ENCODE data around the gene RSPH1.

The RSPH1 gene

GRCh38 chr21:42461881-42462877 lies 33.8 kb downstream of the RSPH1 start:
- DNase-seq: no peak

- no peak for DNase-seq
These were observed 34.9 kb downstream of the RSPH1 start for GRCh38 chr21:42461185-42461520.

- peak; percentile 53 for DNase-seq
These were observed 35.4 kb downstream of the RSPH1 start for GRCh38 chr21:42460391-42461184.

- DNase-seq: no peak
These were observed 36.3 kb downstream of the RSPH1 start for GRCh38 chr21:42459546-42460215.

GRCh38 chr21:42459082-42459460 lies 37.0 kb downstream of the RSPH1 start:
- DNase-seq: no peak

- no peak for DNase-seq
These were observed 39.6 kb downstream of the RSPH1 start for GRCh38 chr21:42456457-42456856.

- no peak for DNase-seq
These were observed 40.1 kb downstream of the RSPH1 start for GRCh38 chr21:42455754-42456440.

- DNase-seq: no peak
These were observed 40.8 kb downstream of the RSPH1 start for GRCh38 chr21:42455196-42455595.

- DNase-seq: no peak
These were observed 41.2 kb downstream of the RSPH1 start for GRCh38 chr21:42454786-42455185.

- no peak for DNase-seq
These were observed 41.9 kb downstream of the RSPH1 start for GRCh38 chr21:42453986-42454570.

- DNase-seq: no peak
These were observed 42.6 kb downstream of the RSPH1 start for GRCh38 chr21:42453224-42453985.

- no peak for DNase-seq
These were observed 43.4 kb downstream of the RSPH1 start for GRCh38 chr21:42452401-42453223.

- no peak for DNase-seq
These were observed 44.1 kb downstream of the RSPH1 start for GRCh38 chr21:42451941-42452340.

GRCh38 chr21:42448686-42449085 lies 47.3 kb downstream of the RSPH1 start:
- DNase-seq: no peak

GRCh38 chr21:42447732-42448131 lies 48.3 kb downstream of the RSPH1 start:
- DNase-seq: no peak

GRCh38 chr21:42447182-42447581 lies 48.8 kb downstream of the RSPH1 start:
- no peak for DNase-seq

GRCh38 chr21:42446531-42446930 lies 49.5 kb downstream of the RSPH1 start:
- DNase-seq: no peak

- DNase-seq: no peak
These were observed 50.7 kb downstream of the RSPH1 start for GRCh38 chr21:42445311-42445710.

- no peak for DNase-seq
These were observed 51.3 kb downstream of the RSPH1 start for GRCh38 chr21:42444745-42445059.

- DNase-seq: no peak
These were observed 51.9 kb downstream of the RSPH1 start for GRCh38 chr21:42443876-42444744.

All from SHP77 treated with DMSO at 0.1 percent for 48 hours (cell line).